SJSA1 (cell line): ENCODE results near the gene CPB2. TPM values are rescaled to one million over a fixed set of nuclear protein-coding genes. Genes with fewer than 3 reads are reported as not detected.

Experiments
- DNase-seq, 2 experiments: peaks; one replicate each; pipeline ENCODE4 v3.0.0-alpha.2; 2015 to 2020; ENCODE audit warnings: low spot score in 2 of 2, low read depth in 1 of 2
- H3K27ac ChIP-seq: fragments of 250-450 bp; sonication (Bioruptor Pico); 2 replicates; pipeline ENCODE4 v1.5.1; 2020; ENCODE audit warnings: mild to moderate bottlenecking, moderate library complexity
- H3K27me3 ChIP-seq: fragments of 250-450 bp; sonication (Bioruptor Pico); replicated peaks from 2 replicates; pipeline ENCODE4 v1.5.1; 2020; ENCODE audit warnings: mild to moderate bottlenecking, moderate library complexity
- H3K36me3 ChIP-seq: fragments of 250-450 bp; sonication (Bioruptor Pico); 2 replicates; pipeline ENCODE4 v1.5.1; 2020; ENCODE audit warnings: mild to moderate bottlenecking
- H3K4me1 ChIP-seq: fragments of 250-450 bp; sonication (Bioruptor Pico); replicated peaks from 2 replicates; pipeline ENCODE4 v1.6.1; 2021; ENCODE audit warnings: mild to moderate bottlenecking
- H3K4me3 ChIP-seq: fragments of 250-450 bp; sonication (Bioruptor Pico); 2 replicates; pipeline ENCODE4 v1.5.1; 2020; ENCODE audit warnings: mild to moderate bottlenecking
- H3K9me3 ChIP-seq: fragments of 250-450 bp; sonication (Bioruptor Pico); replicated peaks from 2 replicates; pipeline ENCODE4 v1.5.1; 2020; ENCODE audit warnings: mild to moderate bottlenecking
- total RNA-seq: library from RNA; depleted of rRNA; stranded (reverse); fragments of >200 nt; shearing (Covaris generic); gene quantifications from 2 replicates; pipeline ENCODE4 v1.2.3, GENCODE V29; 2014

The CPB2 gene
- total RNA-seq, 1 experiment from 2014 or later = not detected

DNA sequence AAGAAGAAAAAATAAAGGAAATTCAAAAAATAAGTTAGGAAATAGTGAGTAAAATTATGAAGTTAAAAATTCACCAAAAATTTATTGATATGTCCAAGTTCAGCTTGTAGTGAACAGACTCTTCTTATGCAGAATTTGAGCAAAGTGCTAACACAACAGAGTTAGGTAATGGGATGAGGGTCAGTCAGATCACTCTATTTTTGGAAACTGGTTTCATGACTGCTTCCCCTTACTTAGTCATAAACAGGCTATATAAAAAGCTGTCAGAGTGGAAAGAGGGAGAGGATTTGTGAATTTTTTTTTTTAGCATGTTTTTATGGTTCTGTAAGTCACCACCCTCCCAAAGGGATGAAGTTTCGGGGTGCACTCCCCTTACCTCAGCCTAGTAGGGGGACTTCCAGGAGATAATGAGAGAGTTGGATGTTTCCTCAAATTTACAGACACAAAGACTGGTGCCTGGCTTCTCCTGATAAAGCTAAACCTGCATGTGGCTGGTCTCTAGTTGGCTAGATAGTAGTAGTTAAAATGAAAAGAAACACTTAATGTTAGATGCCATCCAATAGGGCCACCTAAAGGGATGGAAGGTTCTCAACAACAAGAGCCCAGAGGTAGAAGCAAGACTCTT lies 4.5 kb downstream of the CPB2 start:
- DNase-seq = no peak
- H3K27ac ChIP-seq = no peak overlapping the region
- H3K4me3 ChIP-seq = no peak overlapping the region
- no peaks in the 10 kb centered on the region for H3K27me3 ChIP-seq
- H3K4me1 ChIP-seq = no peaks in the 10 kb centered on the region
- no peaks in the 10 kb centered on the region for H3K36me3 ChIP-seq
- no peaks in the 10 kb centered on the region for H3K9me3 ChIP-seq

DNA sequence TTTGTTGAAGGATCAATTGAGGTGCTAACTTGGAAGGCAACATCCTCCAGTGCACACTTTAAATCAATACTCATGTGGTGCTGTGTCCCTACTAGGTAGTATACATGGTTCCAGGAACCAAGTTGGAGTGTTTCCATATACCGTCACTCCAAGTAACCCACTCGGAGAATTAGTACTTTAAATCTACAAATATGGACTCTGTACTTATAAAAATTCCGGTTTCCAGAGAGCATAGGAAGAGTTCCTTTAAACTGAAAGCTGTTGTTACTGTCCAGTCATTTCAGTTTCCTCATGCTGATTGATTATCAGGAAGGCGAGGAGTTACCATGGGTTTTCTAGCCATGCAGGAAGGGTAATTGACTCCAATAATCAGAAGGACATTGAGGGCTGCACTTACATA lies 7.2 kb downstream of the CPB2 start:
- Histone ChIP-seq H3K9me3 (no peaks in the 10 kb centered on the region), H3K4me1 (no peaks in the 10 kb centered on the region), H3K27ac (no peak overlapping the region), H3K4me3 (no peak overlapping the region), H3K36me3 (no peaks in the 10 kb centered on the region), H3K27me3 (no peaks in the 10 kb centered on the region)
- no peak for DNase-seq

DNA sequence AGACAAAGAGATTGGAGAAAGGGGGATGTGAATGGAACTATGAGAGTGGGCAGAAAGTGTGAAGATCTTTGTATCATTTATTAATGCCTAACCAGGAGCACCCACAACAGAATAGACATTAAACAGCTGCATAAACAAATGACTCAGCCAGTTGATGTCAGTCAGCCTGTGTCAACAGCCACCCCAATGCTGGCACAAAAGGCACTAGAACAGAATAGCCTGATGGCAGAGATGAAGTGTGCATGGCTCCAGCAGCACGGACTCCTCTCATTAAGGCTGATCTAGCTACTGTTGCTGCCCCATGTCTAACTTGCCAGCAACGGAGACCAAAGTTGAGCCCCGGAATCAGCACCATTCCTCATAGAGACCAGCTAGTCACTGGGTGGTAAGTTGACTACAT lies 7.8 kb downstream of the CPB2 start:
- H3K27ac ChIP-seq = no peak overlapping the region
- no peaks in the 10 kb centered on the region for H3K9me3 ChIP-seq
- H3K4me1 ChIP-seq = no peaks in the 10 kb centered on the region
- no peaks in the 10 kb centered on the region for H3K36me3 ChIP-seq
- H3K4me3 ChIP-seq = no peak overlapping the region
- no peak for DNase-seq
- H3K27me3 ChIP-seq = no peaks in the 10 kb centered on the region; the same call in 1 of the 2 replicates

DNA sequence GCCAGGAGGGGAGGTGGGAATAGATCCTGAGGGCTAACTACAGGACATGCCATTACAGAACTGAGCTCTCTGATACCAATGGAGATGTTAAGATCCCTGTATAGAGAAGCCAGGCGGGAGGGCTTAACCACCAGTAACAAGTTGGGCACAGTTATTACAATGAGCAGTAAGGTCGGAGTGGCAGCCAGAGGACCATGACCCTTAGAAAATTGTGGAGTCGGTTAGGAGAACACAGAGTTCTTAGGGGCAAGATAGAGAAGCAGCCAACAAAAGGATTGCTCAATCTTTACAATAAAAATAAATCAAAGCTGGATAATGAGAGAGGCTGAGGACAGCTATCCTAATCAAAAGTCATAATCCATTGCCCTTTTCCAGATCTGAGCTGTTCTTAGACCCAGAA lies 10.4 kb downstream of the CPB2 start:
- Histone ChIP-seq H3K9me3 (no peaks in the 10 kb centered on the region), H3K36me3 (no peaks in the 10 kb centered on the region), H3K4me1 (no peaks in the 10 kb centered on the region), H3K27ac (no peak overlapping the region), H3K27me3 (no peaks in the 10 kb centered on the region; the same call in 1 of the 2 replicates), H3K4me3 (no peak overlapping the region)
- DNase-seq = no peak

DNA sequence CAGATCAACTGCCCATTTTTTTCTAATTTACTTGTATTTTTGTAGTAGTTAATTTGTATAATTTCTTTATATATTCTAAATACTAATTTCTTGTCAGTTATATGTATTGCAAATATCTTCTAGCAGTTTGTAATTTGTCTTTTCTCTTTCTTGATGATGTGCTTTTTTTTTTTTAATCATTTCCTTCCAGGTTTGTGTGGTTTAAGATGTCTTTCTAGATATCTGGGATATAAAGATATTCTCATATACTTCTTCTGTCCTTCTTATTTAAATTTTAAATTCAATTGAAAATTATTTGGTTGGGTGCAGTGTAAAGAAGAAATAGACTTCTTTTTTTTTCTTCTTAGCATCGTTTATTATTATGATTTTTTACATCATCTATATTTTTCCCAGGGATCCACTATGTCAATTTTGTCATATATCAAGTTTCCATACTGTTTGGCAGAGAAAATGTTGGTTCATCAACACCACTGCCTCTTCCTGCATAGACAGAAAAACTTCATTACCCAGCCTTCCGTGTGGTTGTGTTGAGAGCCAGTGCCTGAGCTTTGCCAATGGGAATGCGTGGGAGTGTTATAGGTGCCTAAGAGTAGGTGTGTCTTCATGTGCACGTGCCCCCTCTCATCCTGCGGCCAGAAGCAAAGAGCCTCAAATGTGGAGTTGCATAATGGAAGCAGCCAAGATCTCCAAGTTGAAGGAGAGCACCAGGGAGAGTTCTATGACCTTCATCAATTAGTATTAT lies 15.8 kb downstream of the CPB2 start:
- no peak overlapping the region for H3K27ac ChIP-seq
- H3K4me1 ChIP-seq = no peaks in the 10 kb centered on the region
- no peaks in the 10 kb centered on the region; the same call in none of the 2 replicates for H3K27me3 ChIP-seq
- no peak overlapping the region for H3K4me3 ChIP-seq
- H3K36me3 ChIP-seq = no peaks in the 10 kb centered on the region
- no peaks in the 10 kb centered on the region for H3K9me3 ChIP-seq
- no peak for DNase-seq

DNA sequence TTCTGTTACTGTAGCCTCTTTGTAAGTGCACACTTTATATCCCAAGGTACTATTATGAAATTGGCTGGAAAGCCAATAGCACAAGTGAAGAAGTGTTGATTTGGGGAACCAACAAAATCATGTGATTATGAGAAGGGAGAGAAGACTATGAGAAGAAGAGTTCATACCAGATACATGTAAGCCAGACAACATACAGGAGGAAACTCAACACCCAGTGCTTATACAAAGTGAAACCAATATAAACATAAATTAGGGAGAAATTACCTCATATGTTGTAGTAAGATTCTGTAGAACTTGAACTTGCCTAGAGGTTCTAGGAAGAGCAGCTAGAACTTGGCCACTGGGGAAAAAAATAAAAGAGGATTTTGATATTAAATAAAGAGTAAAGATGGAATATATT lies 17.4 kb downstream of the CPB2 start:
- H3K4me1 ChIP-seq = no peaks in the 10 kb centered on the region
- H3K4me3 ChIP-seq = no peak overlapping the region
- no peak for DNase-seq
- H3K9me3 ChIP-seq = no peaks in the 10 kb centered on the region
- no peaks in the 10 kb centered on the region for H3K36me3 ChIP-seq
- no peak overlapping the region for H3K27ac ChIP-seq
- H3K27me3 ChIP-seq = no peaks in the 10 kb centered on the region; the same call in none of the 2 replicates

DNA sequence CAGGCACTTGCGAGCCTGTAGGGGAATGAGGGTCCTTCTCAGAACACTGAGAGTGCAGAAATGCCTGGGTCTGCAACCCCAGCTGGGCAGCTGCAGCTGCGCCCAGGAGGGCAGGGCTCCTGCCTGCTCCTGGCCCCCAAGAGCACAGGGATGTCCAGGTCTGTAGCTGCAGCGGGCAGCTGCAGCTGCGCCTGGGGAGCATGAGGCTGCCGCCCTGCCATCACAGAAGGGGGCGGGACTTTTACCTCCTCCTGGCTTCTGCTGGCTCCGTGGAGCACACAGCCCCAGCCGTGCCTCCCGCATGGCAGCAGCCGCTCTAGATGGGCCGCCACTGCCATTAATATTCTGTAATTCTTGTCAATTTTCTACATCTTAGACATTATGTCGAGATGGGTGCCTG lies 17.8 kb downstream of the CPB2 start:
- Histone ChIP-seq H3K4me3 (no peak overlapping the region), H3K27me3 (no peaks in the 10 kb centered on the region; the same call in none of the 2 replicates), H3K36me3 (no peaks in the 10 kb centered on the region), H3K4me1 (no peaks in the 10 kb centered on the region), H3K9me3 (no peaks in the 10 kb centered on the region), H3K27ac (no peak overlapping the region)
- no peak for DNase-seq

DNA sequence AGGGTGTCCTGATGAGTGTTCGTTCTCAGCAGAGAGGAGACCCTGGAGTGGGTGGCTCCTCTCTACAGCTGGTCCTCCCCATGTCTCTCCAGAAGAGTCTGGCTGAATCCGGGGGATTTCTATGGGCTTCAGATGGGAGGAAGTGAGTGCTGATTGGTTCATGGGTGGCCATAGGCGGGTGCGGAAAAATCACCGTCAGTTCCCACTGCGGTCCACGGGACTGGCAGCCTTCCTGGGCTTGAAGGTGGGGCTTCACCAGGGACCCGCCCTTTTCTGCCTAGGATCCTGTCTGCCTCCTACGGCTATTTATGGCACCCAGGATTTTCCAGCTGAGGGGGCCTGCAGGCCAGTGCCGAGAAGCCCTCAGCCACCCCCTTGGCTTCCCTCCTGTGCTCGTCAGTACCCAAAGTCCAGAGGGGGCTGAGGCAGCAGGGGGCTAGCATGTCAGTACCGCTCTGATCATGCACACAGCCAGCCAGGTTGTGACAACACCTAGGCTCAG lies 18.4 kb downstream of the CPB2 start:
- H3K27me3 ChIP-seq = no peaks in the 10 kb centered on the region; the same call in 1 of the 2 replicates
- H3K36me3 ChIP-seq = no peaks in the 10 kb centered on the region
- no peak overlapping the region for H3K4me3 ChIP-seq
- no peak overlapping the region for H3K27ac ChIP-seq
- DNase-seq = no peak
- no peaks in the 10 kb centered on the region for H3K4me1 ChIP-seq
- H3K9me3 ChIP-seq = no peaks in the 10 kb centered on the region

DNA sequence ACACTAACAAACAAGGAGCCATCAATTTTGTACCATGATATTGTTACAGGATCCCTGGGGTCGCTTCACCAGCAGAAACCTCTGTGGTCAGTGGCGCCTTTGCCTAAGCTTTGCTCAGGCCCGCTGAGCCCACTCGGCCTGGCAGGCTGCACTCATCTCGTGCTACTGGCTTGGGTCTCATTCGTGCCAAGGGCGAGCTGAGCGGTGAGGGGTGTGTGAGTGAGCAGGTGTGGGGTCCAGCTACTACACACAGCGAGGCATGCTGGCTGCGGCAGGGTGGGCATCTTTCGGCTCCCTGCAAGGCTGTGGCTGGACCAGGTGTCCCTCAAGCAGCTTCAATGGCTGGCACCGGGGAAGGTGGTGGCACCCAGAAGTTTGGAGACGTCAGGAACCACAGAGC lies 19.1 kb downstream of the CPB2 start:
- H3K36me3 ChIP-seq = no peaks in the 10 kb centered on the region
- H3K9me3 ChIP-seq = no peaks in the 10 kb centered on the region
- H3K4me1 ChIP-seq = no peaks in the 10 kb centered on the region
- no peak overlapping the region for H3K4me3 ChIP-seq
- no peaks in the 10 kb centered on the region; the same call in 1 of the 2 replicates for H3K27me3 ChIP-seq
- no peak for DNase-seq
- no peak overlapping the region for H3K27ac ChIP-seq

DNA sequence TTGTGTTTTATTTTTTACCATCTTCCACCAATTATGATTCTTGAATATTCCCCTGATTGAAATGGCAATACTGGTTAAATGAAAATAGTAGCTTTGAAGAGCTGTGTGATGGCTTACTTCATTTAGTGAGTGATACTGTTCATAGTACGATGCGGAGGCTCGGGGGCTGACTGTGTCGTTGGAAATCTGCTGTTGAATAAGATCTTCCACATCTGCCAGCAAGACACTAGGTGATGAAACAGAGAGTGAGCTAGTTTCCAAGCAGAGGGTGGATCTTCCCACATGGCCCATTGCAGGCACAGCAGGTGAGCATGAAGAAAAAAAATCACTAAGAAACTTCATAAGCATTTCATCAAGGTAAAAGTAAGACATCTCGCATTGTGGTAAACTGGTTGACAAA lies 22.5 kb downstream of the CPB2 start:
- Histone ChIP-seq H3K4me3 (no peak overlapping the region), H3K27me3 (no peaks in the 10 kb centered on the region; the same call in 1 of the 2 replicates), H3K4me1 (no peaks in the 10 kb centered on the region), H3K36me3 (no peaks in the 10 kb centered on the region), H3K27ac (no peak overlapping the region), H3K9me3 (no peaks in the 10 kb centered on the region)
- DNase-seq = no peak

DNA sequence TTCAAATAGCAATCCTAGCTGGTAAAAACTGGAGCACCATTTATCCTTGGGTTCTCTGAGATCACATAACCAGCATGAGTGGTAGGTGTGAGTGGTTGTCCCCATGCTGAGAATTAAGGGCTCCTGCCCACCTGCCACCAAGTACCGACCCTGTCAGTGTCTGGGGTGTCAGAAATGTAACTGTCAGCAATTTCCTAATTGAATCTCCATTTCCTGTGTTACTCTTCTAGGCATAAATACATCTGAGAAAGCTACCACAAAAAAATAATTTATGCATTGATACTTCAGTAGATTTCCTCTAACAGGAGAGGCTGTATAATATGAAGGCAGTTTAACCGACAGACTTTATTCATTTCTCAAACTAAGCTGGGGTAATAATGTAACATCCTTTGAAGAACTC lies 25.1 kb downstream of the CPB2 start:
- DNase-seq = no peak
- no peak overlapping the region for H3K27ac ChIP-seq
- no peaks in the 10 kb centered on the region for H3K9me3 ChIP-seq
- no peaks in the 10 kb centered on the region; the same call in 1 of the 2 replicates for H3K27me3 ChIP-seq
- no peaks in the 10 kb centered on the region for H3K36me3 ChIP-seq
- no peaks in the 10 kb centered on the region for H3K4me1 ChIP-seq
- H3K4me3 ChIP-seq = no peak overlapping the region

DNA sequence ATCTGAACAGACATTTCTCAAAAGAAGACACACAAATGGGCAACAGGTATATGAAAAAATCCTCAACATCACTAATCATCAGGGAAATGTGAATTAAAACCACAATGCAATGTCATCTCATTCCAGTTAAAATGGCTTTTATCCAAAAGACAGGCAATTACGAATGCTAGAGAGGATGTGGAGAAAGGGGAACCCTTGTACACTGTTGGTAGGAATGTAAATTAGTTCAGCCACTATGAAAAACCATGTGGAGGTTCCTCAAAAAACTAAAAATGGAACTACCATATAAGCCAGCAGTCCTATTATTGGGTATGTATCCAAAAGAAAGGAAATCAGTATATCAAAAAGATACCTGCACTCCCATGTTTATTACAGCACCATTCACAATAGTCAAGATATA lies 27.6 kb downstream of the CPB2 start:
- H3K27ac ChIP-seq = no peak overlapping the region
- DNase-seq = no peak
- H3K27me3 ChIP-seq = no peaks in the 10 kb centered on the region; the same call in 1 of the 2 replicates
- H3K4me3 ChIP-seq = no peak overlapping the region
- H3K4me1 ChIP-seq = no peaks in the 10 kb centered on the region
- H3K9me3 ChIP-seq = no peaks in the 10 kb centered on the region
- H3K36me3 ChIP-seq = no peaks in the 10 kb centered on the region

DNA sequence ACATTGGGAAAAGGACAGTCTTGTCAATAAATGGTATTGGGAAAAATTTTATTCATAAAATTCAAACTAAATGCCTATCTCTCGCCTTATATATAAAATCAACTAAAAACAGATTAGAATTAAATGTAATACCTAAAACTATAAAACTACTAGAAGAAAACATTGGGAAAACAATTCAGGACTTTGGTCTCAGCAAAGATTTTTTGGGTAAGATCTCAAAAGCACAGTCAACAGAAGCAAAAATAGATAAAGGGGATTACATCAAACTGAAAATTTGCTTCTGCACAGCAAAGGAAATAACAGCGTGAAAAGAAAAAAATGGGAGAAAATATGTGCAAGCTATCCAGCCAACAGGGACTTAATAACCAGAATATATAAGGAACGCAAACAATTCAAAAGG lies 28.0 kb downstream of the CPB2 start:
- Histone ChIP-seq H3K4me1 (no peaks in the 10 kb centered on the region), H3K9me3 (no peaks in the 10 kb centered on the region), H3K36me3 (no peaks in the 10 kb centered on the region), H3K4me3 (no peak overlapping the region), H3K27me3 (no peaks in the 10 kb centered on the region; the same call in 1 of the 2 replicates), H3K27ac (no peak overlapping the region)
- no peak for DNase-seq

DNA sequence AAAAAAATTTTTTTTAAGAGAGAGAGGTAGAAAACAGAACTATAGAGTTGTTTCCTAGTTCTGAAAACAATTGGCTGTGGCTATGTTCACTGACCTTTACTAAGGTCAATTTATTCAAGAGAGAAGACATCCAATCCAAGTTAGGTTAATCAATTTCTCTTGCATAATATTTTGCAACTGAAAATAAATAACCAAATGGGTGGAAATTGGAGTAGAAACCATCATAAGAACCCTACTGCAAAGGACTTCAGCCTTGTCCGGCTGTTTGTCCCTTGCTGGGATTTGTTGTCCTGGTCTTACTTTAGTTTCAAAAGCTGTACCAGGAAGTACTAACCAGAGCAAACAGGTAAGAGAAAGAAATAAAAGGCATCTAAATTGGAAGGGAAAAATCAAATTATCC lies 29.0 kb downstream of the CPB2 start:
- DNase-seq = no peak

More for the DNA sequence above, 29.0 kb downstream of the CPB2 start:
- no peaks in the 10 kb centered on the region for H3K9me3 ChIP-seq
- H3K27me3 ChIP-seq = no peaks in the 10 kb centered on the region; the same call in 1 of the 2 replicates
- H3K4me1 ChIP-seq = no peaks in the 10 kb centered on the region
- H3K36me3 ChIP-seq = no peaks in the 10 kb centered on the region
- no peak overlapping the region for H3K4me3 ChIP-seq
- H3K27ac ChIP-seq = no peak overlapping the region
